H1 (cell line): ENCODE results near the gene RNGTT. TPM values are rescaled to one million over a fixed set of nuclear protein-coding genes. Genes with fewer than 3 reads are reported as not detected.

Experiments used
- ATF2 ChIP-seq: IDR thresholded peaks from 2 replicates; pipeline ENCODE4 v1.6.1; 2012; ENCODE audit warnings: low read length, inconsistent platforms
- CEBPB ChIP-seq: IDR thresholded peaks from 2 replicates; pipeline ENCODE4 v1.6.1; 2012; ENCODE audit warnings: low read depth, low read length
- CHD7 ChIP-seq: fragments of 300-600 bp; sonication (generic); IDR thresholded peaks from 2 replicates; pipeline ENCODE4 v1.7.1; 2012; ENCODE audit warnings: low read length, moderate library complexity, mild to moderate bottlenecking, inconsistent platforms; ENCODE audit not compliant: insufficient replicate concordance
- CTBP2 ChIP-seq: IDR thresholded peaks from 2 replicates; pipeline ENCODE4 v1.7.0; 2011; ENCODE audit warnings: borderline replicate concordance, mild to moderate bottlenecking, moderate library complexity, mixed read lengths, low read length; ENCODE audit not compliant: insufficient read depth, insufficient read length
- RAD21 ChIP-seq, 2 experiments: IDR thresholded peaks in 1 of 2; conservative IDR thresholded peaks in 1 of 2; 2 replicates each; pipeline ENCODE4 v1.6.1; 2011; ENCODE audit warnings: low read depth in 2 of 2, low read length in 2 of 2, improper control_type of control experiment in 1 of 2, inconsistent platforms in 1 of 2, mild to moderate bottlenecking in 1 of 2, moderate library complexity in 1 of 2
- SP2 ChIP-seq: IDR thresholded peaks from 2 replicates; pipeline ENCODE4 v1.6.1; 2012; ENCODE audit warnings: mild to moderate bottlenecking, low read length, inconsistent platforms
- SP4 ChIP-seq: IDR thresholded peaks from 2 replicates; pipeline ENCODE4 v1.6.1; 2012; ENCODE audit warnings: low read length, inconsistent platforms
- polyA plus RNA-seq, 7 experiments: library from polyadenylated mRNA; depleted of rRNA in 3 of 7; stranded (reverse) in 5 of 7; unstranded in 2 of 7; fragments of >200 nt in 5 of 7; fragments of 200-250 nt in 2 of 7; gene quantifications; 1 replicate in 5 of 7; 2 replicates in 1 of 7; 4 replicates in 1 of 7; pipeline versions ENCODE4 v1.2.1 to v1.2.3, GENCODE V29; 2011 to 2013; ENCODE audit warnings: missing spikeins in 2 of 7, mixed read lengths in 2 of 7
- total RNA-seq: library from RNA; stranded (reverse); fragmentation: NEBNext Ultra II Directional; extraction: Animal tissue kit (Norgen Biotek cat#: 25700); gene quantifications from 2 replicates; pipeline ENCODE4 v1.2.1, GENCODE V29; 2021

The RNGTT gene
- total and polyA plus RNA-seq, 2 of the 8 experiments (the other 6 are each of a cell fraction or from before 2014, with no cell fraction given), result 3.6 to 21.2 TPM

GRCh38 chr6:88864359-88865054, 98.9 kb downstream of the RNGTT start (continued):
- TF ChIP-seq CHD7 (no peak), SP2 (no peak), CTBP2 (no peak), CEBPB (no peak), SP4 (no peak), RAD21 (IDR thresholded peaks at IDR 0.05 in 1 of 2, conservative IDR thresholded peaks at IDR 0.05 in 1 of 2; ENCODE audit: low read depth in 2 of 2, low read length in 2 of 2) (no peak), ATF2 (no peak)
